GM12875 (cell line): Measurements from ENCODE around the gene ZZZ3.
"Not testable (repeated sequence)": the region's sequence is repeated elsewhere in the genome, so short reads cannot be mapped to it uniquely, and the experiment has no call there.

ENCODE experiments used
- H3K4me3 ChIP-seq: one replicate; pipeline ENCODE4 v1.5.1; 2011; ENCODE audit warnings: low read depth, low read length, control low read depth
- CTCF ChIP-seq: IDR thresholded peaks from 2 replicates; pipeline ENCODE4 v1.5.1; 2011; ENCODE audit warnings: low read depth, mild to moderate bottlenecking, control low read depth, inconsistent platforms, low read length, moderate library complexity, borderline replicate concordance; ENCODE audit not compliant: insufficient read depth

The ZZZ3 gene

GRCh38 chr1:77683160-77684148 lies 996 bp upstream of the ZZZ3 start:
- TF ChIP-seq CTCF = peak; percentile 96
- H3K4me3 ChIP-seq = peak overlapping the region; percentile 61

- no peak for TF ChIP-seq CTCF
- H3K4me3 ChIP-seq = peak overlapping the region; percentile 19
These were observed 2.3 kb downstream of the ZZZ3 start for GRCh38 chr1:77680173-77680572.

DNA sequence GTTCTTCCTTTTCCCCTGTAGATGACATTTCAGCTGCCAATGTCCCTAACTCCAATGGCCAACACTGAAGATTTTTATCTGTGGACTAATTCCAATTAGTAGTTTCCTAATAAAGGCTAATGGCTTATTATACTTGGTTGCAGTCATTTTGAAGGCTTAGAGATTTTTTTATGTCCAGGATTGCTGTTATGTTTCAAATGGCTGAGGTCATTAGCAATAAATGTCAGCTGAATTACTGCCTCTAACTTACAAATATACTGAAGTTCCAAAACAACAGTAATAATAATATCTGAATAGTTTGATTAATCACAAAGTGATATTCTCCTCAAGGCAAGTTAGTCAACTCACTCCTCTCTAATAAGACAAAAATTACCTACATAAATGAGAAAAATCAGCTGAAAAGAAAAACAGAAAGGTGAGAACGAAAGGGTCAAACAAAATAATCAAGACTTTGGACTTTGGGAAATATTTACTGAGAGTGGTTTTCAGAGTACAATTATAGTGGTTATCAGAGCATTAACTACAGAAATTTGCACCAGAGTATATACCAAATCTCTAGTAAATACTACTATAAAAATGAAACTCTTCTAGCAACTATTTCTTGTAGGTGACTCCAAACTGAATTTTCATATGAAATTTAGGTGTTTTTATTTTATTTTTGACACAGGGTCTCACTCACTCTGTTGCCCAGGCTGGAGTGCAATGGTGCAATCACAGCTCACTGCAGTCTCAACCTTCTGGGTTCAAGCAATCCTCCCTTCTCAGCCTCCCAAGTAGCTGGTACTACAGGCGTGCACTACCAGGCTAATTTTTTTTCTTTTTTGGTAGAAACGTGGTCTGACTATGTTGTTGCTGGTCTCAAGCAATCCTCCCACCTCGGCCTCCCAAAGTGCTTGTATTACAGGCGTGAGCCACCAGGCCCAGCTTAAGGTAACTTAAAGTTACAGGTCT lies 3.5 kb downstream of the ZZZ3 start:
- no peak overlapping the region for H3K4me3 ChIP-seq
- no peak for TF ChIP-seq CTCF

GRCh38 chr1:77674807-77675206 lies 7.7 kb downstream of the ZZZ3 start:
- not testable (repeated sequence) for H3K4me3 ChIP-seq

- no peak overlapping the region for H3K4me3 ChIP-seq
- TF ChIP-seq CTCF = no peak
These were observed 8.6 kb downstream of the ZZZ3 start for GRCh38 chr1:77673716-77674355.

- no peak overlapping the region for H3K4me3 ChIP-seq
- TF ChIP-seq CTCF = no peak
These were observed 9.4 kb downstream of the ZZZ3 start for GRCh38 chr1:77673030-77673429.

GRCh38 chr1:77672374-77672773 lies 10.1 kb downstream of the ZZZ3 start:
- TF ChIP-seq CTCF = no peak
- no peak overlapping the region for H3K4me3 ChIP-seq
